GM23338 (cell line): ENCODE measurements around the gene ABCC9. TPM values are rescaled to one million over a fixed set of nuclear protein-coding genes. Genes with fewer than 3 reads are reported as not detected.
"Not testable (repeated sequence)": the region's sequence is repeated elsewhere in the genome, so short reads cannot be mapped to it uniquely, and the experiment has no call there.

Experiments used
- ATAC-seq: fragments of 200-7000 bp; cut with Tn5 transposase; 3 replicates; pipeline ENCODE4 v1.9.1; 2020
- DNase-seq: peaks from one replicate; pipeline ENCODE4 v3.0.0-alpha.2; 2015; ENCODE audit warnings: low spot score
- H2AFZ ChIP-seq: fragments of 200-600 bp; sonication (generic); 2 replicates; pipeline ENCODE4 v1.8.0; 2016; ENCODE audit warnings: antibody characterized with exemption, mild to moderate bottlenecking, moderate library complexity
- H3F3A ChIP-seq: fragments of 200-600 bp; sonication (generic); replicated peaks from 2 replicates; pipeline ENCODE4 v1.8.0; 2017; ENCODE audit warnings: antibody characterized with exemption, mixed run types, low read depth
- H3K27ac ChIP-seq: fragments of 200-600 bp; sonication (generic); 2 replicates; pipeline ENCODE4 v1.6.1; 2016; ENCODE audit warnings: low read depth
- H3K27me3 ChIP-seq: fragments of 200-600 bp; sonication (generic); 2 replicates; pipeline ENCODE4 v1.8.0; 2016; ENCODE audit warnings: mild to moderate bottlenecking, mixed run types, moderate library complexity; ENCODE audit not compliant: insufficient read depth
- H3K36me3 ChIP-seq: fragments of 200-600 bp; sonication (generic); 2 replicates; pipeline ENCODE4 v1.8.0; 2016; ENCODE audit warnings: mild to moderate bottlenecking; ENCODE audit not compliant: insufficient read depth
- H3K4me1 ChIP-seq: fragments of 200-600 bp; sonication (generic); 2 replicates; pipeline ENCODE4 v1.8.0; 2016; ENCODE audit warnings: mild to moderate bottlenecking, moderate library complexity; ENCODE audit not compliant: insufficient read depth
- H3K4me2 ChIP-seq: fragments of 200-600 bp; sonication (generic); 2 replicates; pipeline ENCODE4 v1.7.1; 2017; ENCODE audit warnings: mixed run types
- H3K4me3 ChIP-seq: fragments of 200-600 bp; sonication (generic); 2 replicates; pipeline ENCODE4 v1.6.1; 2016; ENCODE audit warnings: mixed run types
- H3K79me2 ChIP-seq: fragments of 200-600 bp; sonication (generic); replicated peaks from 2 replicates; pipeline ENCODE4 v1.8.0; 2017; ENCODE audit warnings: mild to moderate bottlenecking; ENCODE audit not compliant: insufficient read depth
- H3K9me2 ChIP-seq: fragments of 200-600 bp; sonication (generic); 2 replicates; pipeline ENCODE4 v1.8.0; 2017; ENCODE audit not compliant: insufficient read depth
- H4K20me1 ChIP-seq: fragments of 200-600 bp; sonication (generic); replicated peaks from 2 replicates; pipeline ENCODE4 v1.8.0; 2017; ENCODE audit warnings: mild to moderate bottlenecking; ENCODE audit not compliant: insufficient read depth
- H3K27ac Mint-ChIP-seq: 2 replicates; pipeline ENCODE4 v1.8.0; 2020; ENCODE audit warnings: inconsistent platforms, mild to moderate bottlenecking, moderate library complexity, mixed read lengths
- H3K27me3 Mint-ChIP-seq: 3 replicates; pipeline ENCODE4 v1.8.0; 2022; ENCODE audit warnings: low read depth, mild to moderate bottlenecking, moderate library complexity, mixed read lengths, inconsistent platforms; ENCODE audit not compliant: insufficient read depth, poor library complexity
- H3K36me3 Mint-ChIP-seq: 3 replicates; pipeline ENCODE4 v1.8.0; 2021; ENCODE audit warnings: low read depth, mild to moderate bottlenecking, inconsistent platforms, moderate library complexity, mixed read lengths
- H3K4me1 Mint-ChIP-seq: 3 replicates; pipeline ENCODE4 v1.8.0; 2020; ENCODE audit warnings: mild to moderate bottlenecking, inconsistent platforms, mixed read lengths
- H3K4me3 Mint-ChIP-seq: 3 replicates; pipeline ENCODE4 v1.8.0; 2021; ENCODE audit warnings: moderate library complexity, mild to moderate bottlenecking, inconsistent platforms, mixed read lengths
- H3K9me3 Mint-ChIP-seq: 3 replicates; pipeline ENCODE4 v1.8.0; 2020; ENCODE audit warnings: moderate library complexity, mild to moderate bottlenecking, inconsistent platforms, mixed read lengths
- EZH2phosphoT487 ChIP-seq: fragments of 200-600 bp; sonication (generic); IDR thresholded peaks from one replicate; pipeline ENCODE4 v1.8.1; 2018; ENCODE audit warnings: antibody characterized with exemption; ENCODE audit not compliant: unreplicated experiment
- JUNB ChIP-seq: IDR thresholded peaks from one replicate; pipeline ENCODE4 v1.6.1; 2016; ENCODE audit warnings: antibody characterized with exemption; ENCODE audit not compliant: unreplicated experiment
- NANOG ChIP-seq: IDR thresholded peaks from 2 replicates; pipeline ENCODE4 v1.6.1; 2016; ENCODE audit warnings: antibody characterized with exemption, borderline replicate concordance
- POLR2AphosphoS5 ChIP-seq: IDR thresholded peaks from 2 replicates; pipeline ENCODE4 v1.6.1; 2016; ENCODE audit warnings: antibody characterized with exemption, low read depth
- ZNF114 ChIP-seq: fragments of 250-450 bp; sonication (Bioruptor Pico); IDR thresholded peaks from 2 replicates; pipeline ENCODE4 v1.5.0; 2020; ENCODE audit warnings: mild to moderate bottlenecking, moderate library complexity
- polyA plus RNA-seq: library from polyadenylated mRNA; unstranded; fragments of >200 nt; fragmentation: Nextera tagmentation; extraction: Ambion mirVana; gene quantifications from 2 replicates; pipeline ENCODE4 v1.2.1, GENCODE V29; 2016
- total RNA-seq: library from RNA; depleted of rRNA; stranded (reverse); fragments of >200 nt; shearing (Covaris generic); gene quantifications from 2 replicates; pipeline ENCODE4 v1.2.3, GENCODE V29; 2014
- TF ChIP-seq, protein P1 (sequence below): fragments of 250-450 bp; sonication (Bioruptor Pico); IDR thresholded peaks from 2 replicates; pipeline ENCODE4 v1.5.0; 2020; ENCODE audit warnings: mild to moderate bottlenecking, moderate library complexity
- TF ChIP-seq, protein P2 (sequence below), 2 experiments: fragments of 200-600 bp in 1 of 2; sonication (generic) in 1 of 2; conservative IDR thresholded peaks; 2 replicates each; pipeline versions ENCODE4 v1.5.1 to v1.6.1; 2016 to 2017; ENCODE audit warnings: antibody characterized with exemption in 2 of 2, low read depth in 2 of 2, mild to moderate bottlenecking in 2 of 2, moderate library complexity in 1 of 2
- TF ChIP-seq, protein P3 (sequence below): IDR thresholded peaks from 2 replicates; pipeline ENCODE4 v1.6.1; 2016; ENCODE audit warnings: antibody characterized with exemption

The ABCC9 gene
- total and polyA plus RNA-seq, 2 experiments from 2014 or later, result not detected

DNA sequence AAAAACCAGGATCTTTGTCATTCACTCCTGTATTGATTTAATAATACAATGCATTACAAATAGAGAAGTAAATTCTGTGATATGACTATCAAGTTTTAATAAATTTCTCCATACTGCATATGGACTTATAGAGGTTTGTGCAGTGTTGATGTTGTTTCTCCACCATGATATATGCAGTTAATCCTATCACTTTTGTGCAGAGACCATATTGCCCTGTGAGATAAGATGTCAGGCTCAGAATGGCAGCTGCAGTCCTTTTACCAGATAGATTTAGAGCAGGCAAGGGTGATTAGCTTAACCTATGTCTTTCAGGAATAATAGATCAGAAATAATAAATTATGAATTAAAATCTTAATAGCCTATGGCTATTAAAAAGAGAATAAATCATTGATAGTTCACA, 128.1 kb downstream of the ABCC9 start (continued):
- TF ChIP-seq, protein P1, sequence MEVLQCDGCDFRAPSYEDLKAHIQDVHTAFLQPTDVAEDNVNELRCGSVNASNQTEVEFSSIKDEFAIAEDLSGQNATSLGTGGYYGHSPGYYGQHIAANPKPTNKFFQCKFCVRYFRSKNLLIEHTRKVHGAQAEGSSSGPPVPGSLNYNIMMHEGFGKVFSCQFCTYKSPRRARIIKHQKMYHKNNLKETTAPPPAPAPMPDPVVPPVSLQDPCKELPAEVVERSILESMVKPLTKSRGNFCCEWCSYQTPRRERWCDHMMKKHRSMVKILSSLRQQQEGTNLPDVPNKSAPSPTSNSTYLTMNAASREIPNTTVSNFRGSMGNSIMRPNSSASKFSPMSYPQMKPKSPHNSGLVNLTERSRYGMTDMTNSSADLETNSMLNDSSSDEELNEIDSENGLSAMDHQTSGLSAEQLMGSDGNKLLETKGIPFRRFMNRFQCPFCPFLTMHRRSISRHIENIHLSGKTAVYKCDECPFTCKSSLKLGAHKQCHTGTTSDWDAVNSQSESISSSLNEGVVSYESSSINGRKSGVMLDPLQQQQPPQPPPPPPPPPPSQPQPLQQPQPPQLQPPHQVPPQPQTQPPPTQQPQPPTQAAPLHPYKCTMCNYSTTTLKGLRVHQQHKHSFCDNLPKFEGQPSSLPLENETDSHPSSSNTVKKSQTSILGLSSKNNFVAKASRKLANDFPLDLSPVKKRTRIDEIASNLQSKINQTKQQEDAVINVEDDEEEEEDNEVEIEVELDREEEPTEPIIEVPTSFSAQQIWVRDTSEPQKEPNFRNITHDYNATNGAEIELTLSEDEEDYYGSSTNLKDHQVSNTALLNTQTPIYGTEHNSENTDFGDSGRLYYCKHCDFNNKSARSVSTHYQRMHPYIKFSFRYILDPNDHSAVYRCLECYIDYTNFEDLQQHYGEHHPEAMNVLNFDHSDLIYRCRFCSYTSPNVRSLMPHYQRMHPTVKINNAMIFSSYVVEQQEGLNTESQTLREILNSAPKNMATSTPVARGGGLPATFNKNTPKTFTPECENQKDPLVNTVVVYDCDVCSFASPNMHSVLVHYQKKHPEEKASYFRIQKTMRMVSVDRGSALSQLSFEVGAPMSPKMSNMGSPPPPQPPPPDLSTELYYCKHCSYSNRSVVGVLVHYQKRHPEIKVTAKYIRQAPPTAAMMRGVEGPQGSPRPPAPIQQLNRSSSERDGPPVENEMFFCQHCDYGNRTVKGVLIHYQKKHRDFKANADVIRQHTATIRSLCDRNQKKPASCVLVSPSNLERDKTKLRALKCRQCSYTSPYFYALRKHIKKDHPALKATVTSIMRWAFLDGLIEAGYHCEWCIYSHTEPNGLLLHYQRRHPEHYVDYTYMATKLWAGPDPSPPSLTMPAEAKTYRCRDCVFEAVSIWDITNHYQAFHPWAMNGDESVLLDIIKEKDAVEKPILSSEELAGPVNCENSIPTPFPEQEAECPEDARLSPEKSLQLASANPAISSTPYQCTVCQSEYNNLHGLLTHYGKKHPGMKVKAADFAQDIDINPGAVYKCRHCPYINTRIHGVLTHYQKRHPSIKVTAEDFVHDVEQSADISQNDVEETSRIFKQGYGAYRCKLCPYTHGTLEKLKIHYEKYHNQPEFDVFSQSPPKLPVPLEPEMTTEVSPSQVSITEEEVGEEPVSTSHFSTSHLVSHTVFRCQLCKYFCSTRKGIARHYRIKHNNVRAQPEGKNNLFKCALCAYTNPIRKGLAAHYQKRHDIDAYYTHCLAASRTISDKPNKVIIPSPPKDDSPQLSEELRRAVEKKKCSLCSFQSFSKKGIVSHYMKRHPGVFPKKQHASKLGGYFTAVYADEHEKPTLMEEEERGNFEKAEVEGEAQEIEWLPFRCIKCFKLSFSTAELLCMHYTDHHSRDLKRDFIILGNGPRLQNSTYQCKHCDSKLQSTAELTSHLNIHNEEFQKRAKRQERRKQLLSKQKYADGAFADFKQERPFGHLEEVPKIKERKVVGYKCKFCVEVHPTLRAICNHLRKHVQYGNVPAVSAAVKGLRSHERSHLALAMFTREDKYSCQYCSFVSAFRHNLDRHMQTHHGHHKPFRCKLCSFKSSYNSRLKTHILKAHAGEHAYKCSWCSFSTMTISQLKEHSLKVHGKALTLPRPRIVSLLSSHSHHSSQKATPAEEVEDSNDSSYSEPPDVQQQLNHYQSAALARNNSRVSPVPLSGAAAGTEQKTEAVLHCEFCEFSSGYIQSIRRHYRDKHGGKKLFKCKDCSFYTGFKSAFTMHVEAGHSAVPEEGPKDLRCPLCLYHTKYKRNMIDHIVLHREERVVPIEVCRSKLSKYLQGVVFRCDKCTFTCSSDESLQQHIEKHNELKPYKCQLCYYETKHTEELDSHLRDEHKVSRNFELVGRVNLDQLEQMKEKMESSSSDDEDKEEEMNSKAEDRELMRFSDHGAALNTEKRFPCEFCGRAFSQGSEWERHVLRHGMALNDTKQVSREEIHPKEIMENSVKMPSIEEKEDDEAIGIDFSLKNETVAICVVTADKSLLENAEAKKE, result no peak
- no peak for TF ChIP-seq EZH2phosphoT487
- no peak for TF ChIP-seq POLR2AphosphoS5

DNA sequence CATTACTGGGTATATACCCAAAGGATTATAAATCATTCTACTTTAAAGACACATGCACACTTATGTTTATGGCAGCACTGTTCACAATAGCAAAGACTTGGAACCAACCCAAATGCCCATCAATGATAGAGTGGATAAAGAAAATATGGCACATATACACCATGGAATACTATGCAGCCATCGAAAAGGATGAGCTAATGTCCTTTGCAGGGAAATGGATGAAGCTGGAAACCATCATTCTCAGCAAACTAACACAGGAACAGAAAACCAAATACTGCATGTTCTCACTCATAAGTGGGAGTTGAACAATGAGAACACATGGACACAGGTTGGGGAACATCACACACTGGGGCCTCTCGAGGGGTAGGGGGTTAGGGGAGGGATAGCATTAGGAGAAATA, 128.9 kb downstream of the ABCC9 start:
- not testable (repeated sequence) for H3K79me2 ChIP-seq, H3K4me3 ChIP-seq, H3K36me3 ChIP-seq, H3K9me2 ChIP-seq, H3K36me3 Mint-ChIP-seq, H3K27ac ChIP-seq, H3K27me3 Mint-ChIP-seq, DNase-seq, H3K4me2 ChIP-seq, H3K4me1 ChIP-seq, H3K27ac Mint-ChIP-seq, H3F3A ChIP-seq, H4K20me1 ChIP-seq, H2AFZ ChIP-seq, ATAC-seq, H3K4me3 Mint-ChIP-seq, H3K27me3 ChIP-seq, H3K4me1 Mint-ChIP-seq, H3K9me3 Mint-ChIP-seq

DNA sequence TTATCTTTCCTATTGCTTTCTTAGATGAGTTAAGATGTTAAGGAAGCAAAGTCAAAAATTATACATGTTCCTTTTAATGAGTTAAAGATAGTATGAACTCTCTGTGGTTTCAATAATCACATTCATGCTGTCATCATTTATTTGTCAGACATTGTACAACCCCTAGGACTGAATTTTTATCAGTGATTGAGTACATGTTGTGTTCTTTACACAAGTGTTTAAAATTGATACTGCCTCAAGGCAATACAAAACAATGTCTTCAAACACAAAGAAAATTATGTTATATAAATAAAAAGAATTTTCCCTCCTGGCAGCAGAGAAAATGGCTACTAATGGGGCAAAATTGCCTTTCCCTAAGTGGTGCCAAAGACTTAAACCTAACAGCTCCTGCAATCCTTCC, 132.1 kb downstream of the ABCC9 start:
- Histone ChIP-seq H3K4me3 (no peak overlapping the region), H3K4me2 (no peak overlapping the region), H2AFZ (no peak overlapping the region), H4K20me1 (no peaks in the 10 kb centered on the region), H3K4me1 (no peaks in the 10 kb centered on the region), H3K27ac (no peak overlapping the region), H3F3A (no peaks in the 10 kb centered on the region), H3K9me2 (no peaks in the 10 kb centered on the region), H3K36me3 (no peaks in the 10 kb centered on the region), H3K79me2 (no peaks in the 10 kb centered on the region), H3K27me3 (no peaks in the 10 kb centered on the region)
- H3K27me3 Mint-ChIP-seq, result peaks cover 2% of the 10 kb centered on the region
- no peaks in the 10 kb centered on the region for H3K9me3 Mint-ChIP-seq
- DNase-seq (no peak), ATAC-seq (no peak)
- no peak overlapping the region for H3K27ac Mint-ChIP-seq
- no peaks in the 10 kb centered on the region for H3K4me1 Mint-ChIP-seq
- H3K4me3 Mint-ChIP-seq, result no peak overlapping the region
- H3K36me3 Mint-ChIP-seq, result no peaks in the 10 kb centered on the region
- TF ChIP-seq POLR2AphosphoS5 (no peak), NANOG (no peak), JUNB (no peak), ZNF114 (CRISPR knock-in tag) (no peak)
- TF ChIP-seq, protein P2, sequence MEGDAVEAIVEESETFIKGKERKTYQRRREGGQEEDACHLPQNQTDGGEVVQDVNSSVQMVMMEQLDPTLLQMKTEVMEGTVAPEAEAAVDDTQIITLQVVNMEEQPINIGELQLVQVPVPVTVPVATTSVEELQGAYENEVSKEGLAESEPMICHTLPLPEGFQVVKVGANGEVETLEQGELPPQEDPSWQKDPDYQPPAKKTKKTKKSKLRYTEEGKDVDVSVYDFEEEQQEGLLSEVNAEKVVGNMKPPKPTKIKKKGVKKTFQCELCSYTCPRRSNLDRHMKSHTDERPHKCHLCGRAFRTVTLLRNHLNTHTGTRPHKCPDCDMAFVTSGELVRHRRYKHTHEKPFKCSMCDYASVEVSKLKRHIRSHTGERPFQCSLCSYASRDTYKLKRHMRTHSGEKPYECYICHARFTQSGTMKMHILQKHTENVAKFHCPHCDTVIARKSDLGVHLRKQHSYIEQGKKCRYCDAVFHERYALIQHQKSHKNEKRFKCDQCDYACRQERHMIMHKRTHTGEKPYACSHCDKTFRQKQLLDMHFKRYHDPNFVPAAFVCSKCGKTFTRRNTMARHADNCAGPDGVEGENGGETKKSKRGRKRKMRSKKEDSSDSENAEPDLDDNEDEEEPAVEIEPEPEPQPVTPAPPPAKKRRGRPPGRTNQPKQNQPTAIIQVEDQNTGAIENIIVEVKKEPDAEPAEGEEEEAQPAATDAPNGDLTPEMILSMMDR (conservative IDR thresholded peaks at IDR 0.05; ENCODE audit: low read depth in 2 of 2), result no peak
- TF ChIP-seq, protein P3, sequence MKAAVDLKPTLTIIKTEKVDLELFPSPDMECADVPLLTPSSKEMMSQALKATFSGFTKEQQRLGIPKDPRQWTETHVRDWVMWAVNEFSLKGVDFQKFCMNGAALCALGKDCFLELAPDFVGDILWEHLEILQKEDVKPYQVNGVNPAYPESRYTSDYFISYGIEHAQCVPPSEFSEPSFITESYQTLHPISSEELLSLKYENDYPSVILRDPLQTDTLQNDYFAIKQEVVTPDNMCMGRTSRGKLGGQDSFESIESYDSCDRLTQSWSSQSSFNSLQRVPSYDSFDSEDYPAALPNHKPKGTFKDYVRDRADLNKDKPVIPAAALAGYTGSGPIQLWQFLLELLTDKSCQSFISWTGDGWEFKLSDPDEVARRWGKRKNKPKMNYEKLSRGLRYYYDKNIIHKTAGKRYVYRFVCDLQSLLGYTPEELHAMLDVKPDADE, result no peak
